HepG2 (cell line): Measurements from ENCODE around the gene TSKU. TPM values are rescaled to one million over a fixed set of nuclear protein-coding genes. Genes with fewer than 3 reads are reported as not detected.

Experiments used
- HDAC2 ChIP-seq: sonication (generic); formaldehyde crosslinking; IDR thresholded peaks from 2 replicates; pipeline ENCODE4 v1.4.0; 2020; ENCODE audit warnings: missing genetic modification reagents
- HES4 ChIP-seq: sonication (generic); formaldehyde crosslinking; IDR thresholded peaks from 2 replicates; pipeline ENCODE4 v1.9.0; 2021; ENCODE audit warnings: mild to moderate bottlenecking, missing genetic modification reagents, borderline replicate concordance
- NBN ChIP-seq: fragments of 450-650 bp; conservative IDR thresholded peaks from 2 replicates; pipeline ENCODE4 v1.6.1; 2017
- RFXAP ChIP-seq: sonication (generic); formaldehyde crosslinking; IDR thresholded peaks from 2 replicates; pipeline ENCODE4 v1.4.0; 2020; ENCODE audit warnings: missing genetic modification reagents, borderline replicate concordance
- SP5 ChIP-seq: IDR thresholded peaks from 2 replicates; pipeline ENCODE4 v1.6.1; 2016; ENCODE audit warnings: low read depth, borderline replicate concordance
- TBX2 ChIP-seq: sonication (generic); formaldehyde crosslinking; IDR thresholded peaks from 2 replicates; pipeline ENCODE4 v1.5.0; 2020; ENCODE audit warnings: missing genetic modification reagents, mild to moderate bottlenecking, borderline replicate concordance
- TFE3 ChIP-seq: IDR thresholded peaks from 2 replicates; pipeline ENCODE4 v1.6.1; 2016
- ZBED4 ChIP-seq: sonication (generic); formaldehyde crosslinking; IDR thresholded peaks from 2 replicates; pipeline ENCODE4 v1.4.0; 2020; ENCODE audit warnings: missing genetic modification reagents, borderline replicate concordance
- ZBTB46 ChIP-seq: sonication (generic); formaldehyde crosslinking; IDR thresholded peaks from 2 replicates; pipeline ENCODE4 v1.4.0; 2020; ENCODE audit warnings: mild to moderate bottlenecking, missing genetic modification reagents, borderline replicate concordance
- ZNF672 ChIP-seq: sonication (generic); formaldehyde crosslinking; IDR thresholded peaks from 2 replicates; pipeline ENCODE4 v1.8.1; 2022; ENCODE audit warnings: missing genetic modification reagents
- ZNF710 ChIP-seq: sonication (generic); formaldehyde crosslinking; IDR thresholded peaks from 2 replicates; pipeline ENCODE4 v1.5.0; 2020; ENCODE audit warnings: mild to moderate bottlenecking, missing genetic modification reagents, borderline replicate concordance
- ZNF792 ChIP-seq: IDR thresholded peaks from 2 replicates; pipeline ENCODE4 v1.6.1; 2016
- ZNF816 ChIP-seq: sonication (generic); formaldehyde crosslinking; IDR thresholded peaks from 2 replicates; pipeline ENCODE4 v1.8.0; 2022; ENCODE audit warnings: missing genetic modification reagents, mild to moderate bottlenecking, borderline replicate concordance
- ZXDC ChIP-seq: sonication (generic); formaldehyde crosslinking; IDR thresholded peaks from 2 replicates; pipeline ENCODE4 v1.5.0; 2020; ENCODE audit warnings: mild to moderate bottlenecking, missing genetic modification reagents
- polyA plus RNA-seq, 8 experiments: library from polyadenylated mRNA; depleted of rRNA in 3 of 8; stranded (reverse) in 7 of 8; unstranded in 1 of 8; fragments of >200 nt; fragmentation: Illumina TruSeq in 4 of 8; extraction: Trizol in 4 of 8; gene quantifications; 2 replicates each; pipeline versions ENCODE4 v1.2.1 to v1.2.3, GENCODE V29; 2011 to 2016; ENCODE audit warnings: low read depth in 4 of 8, missing spikeins in 1 of 8, mixed read lengths in 1 of 8; ENCODE audit not compliant: insufficient read depth in 1 of 8
- total RNA-seq, 5 experiments: library from RNA; depleted of rRNA; stranded (reverse); fragments of >200 nt; fragmentation: Illumina TruSeq; extraction: Trizol; gene quantifications; 2 replicates each; pipeline ENCODE4 v1.2.3, GENCODE V29; 2016; ENCODE audit warnings: low read depth in 1 of 5
- TF ChIP-seq, protein P1 (sequence below): sonication (generic); formaldehyde crosslinking; IDR thresholded peaks from 2 replicates; pipeline ENCODE4 v1.8.0; 2023; ENCODE audit warnings: mild to moderate bottlenecking, missing genetic modification reagents

Gene TSKU
- total and polyA plus RNA-seq, 2 of the 13 experiments (the other 11 are each of a cell fraction or from before 2014, with no cell fraction given) = 20.3 to 21.4 TPM

DNA sequence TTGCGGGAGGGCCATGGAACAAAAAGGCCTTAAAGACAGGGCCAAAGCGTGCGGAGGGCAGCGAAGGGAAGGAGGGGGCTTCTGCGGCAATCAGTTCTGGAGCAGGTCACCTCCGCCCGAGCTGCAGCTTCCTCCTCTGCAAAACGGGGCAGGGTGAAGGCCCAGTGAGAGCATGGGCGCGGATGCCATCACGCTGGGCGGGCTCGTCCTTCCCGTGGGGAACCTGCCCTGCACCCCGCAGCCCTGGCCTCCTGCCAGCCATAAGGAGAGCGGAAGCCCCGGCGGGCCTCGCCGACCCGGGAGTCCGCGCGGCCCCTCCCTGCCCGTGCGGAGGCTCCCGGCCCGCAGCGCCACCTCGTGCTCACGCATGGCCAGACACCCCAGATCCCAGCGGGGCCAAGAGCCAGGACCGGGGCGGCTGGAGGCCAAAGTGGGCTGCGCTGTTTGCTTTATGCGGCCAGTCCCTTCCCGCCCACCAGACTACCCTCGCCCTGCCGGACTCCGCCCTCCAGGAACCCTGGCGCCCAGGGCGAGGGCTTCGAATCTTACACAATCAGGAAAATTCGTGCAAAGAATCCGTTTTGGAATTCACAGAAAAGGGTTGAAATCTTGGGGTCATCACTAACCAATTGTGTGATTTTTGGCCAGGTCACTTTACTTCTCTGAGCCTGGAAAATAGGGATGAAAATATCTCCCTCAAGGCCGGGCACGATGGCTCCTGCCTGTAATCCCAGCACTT is 16.1 kb downstream of the TSKU start (continued):
- TF ChIP-seq ZBED4 (CRISPR knock-in tag) (peak; percentile 92; the same call in 1 of the 2 replicates), ZXDC (CRISPR knock-in tag) (no peak), TBX2 (CRISPR knock-in tag) (peak; percentile 64; the same call in 1 of the 2 replicates), RFXAP (CRISPR knock-in tag) (0 out of 2 replicates have a peak, but pooled peaks have one; percentile 21), TFE3 (peak; percentile 55; the same call in 1 of the 2 replicates), HES4 (CRISPR knock-in tag) (0 out of 2 replicates have a peak, but pooled peaks have one; percentile 4), HDAC2 (CRISPR knock-in tag) (peak; percentile 46), NBN (no peak), ZNF672 (CRISPR knock-in tag) (no peak), ZNF710 (CRISPR knock-in tag) (peak; percentile 75; the same call in 1 of the 2 replicates), ZNF816 (CRISPR knock-in tag) (0 out of 2 replicates have a peak, but pooled peaks have one; percentile 35), ZNF792 (CRISPR knock-in tag) (0 out of 2 replicates have a peak, but pooled peaks have one; percentile 50), SP5 (CRISPR knock-in tag) (peak; percentile 86), ZBTB46 (no peak)
- TF ChIP-seq, protein P1, sequence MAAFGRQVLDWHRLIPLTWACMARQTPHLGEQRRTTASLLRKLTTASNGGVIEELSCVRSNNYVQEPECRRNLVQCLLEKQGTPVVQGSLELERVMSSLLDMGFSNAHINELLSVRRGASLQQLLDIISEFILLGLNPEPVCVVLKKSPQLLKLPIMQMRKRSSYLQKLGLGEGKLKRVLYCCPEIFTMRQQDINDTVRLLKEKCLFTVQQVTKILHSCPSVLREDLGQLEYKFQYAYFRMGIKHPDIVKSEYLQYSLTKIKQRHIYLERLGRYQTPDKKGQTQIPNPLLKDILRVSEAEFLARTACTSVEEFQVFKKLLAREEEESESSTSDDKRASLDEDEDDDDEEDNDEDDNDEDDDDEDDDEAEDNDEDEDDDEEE = peak; percentile 67; the same call in 1 of the 2 replicates
